HepG2 (cell line): ENCODE data around the gene RUVBL2. TPM values are rescaled to one million over a fixed set of nuclear protein-coding genes. Genes with fewer than 3 reads are reported as not detected.
A peak's percentile ranks its signal among the peaks of the same experiment; 100 is the strongest.

Experiments used
- CBX1 ChIP-seq: IDR thresholded peaks from one replicate; pipeline ENCODE4 v1.6.1; 2016; ENCODE audit warnings: antibody characterized with exemption, low read depth
- ERF ChIP-seq: IDR thresholded peaks from 2 replicates; pipeline ENCODE4 v1.6.1; 2018; ENCODE audit warnings: missing biosample characterization, missing genetic modification reagents
- FOSL1 ChIP-seq: sonication (generic); formaldehyde crosslinking; IDR thresholded peaks from 2 replicates; pipeline ENCODE4 v1.9.0; 2021; ENCODE audit warnings: missing genetic modification reagents, borderline replicate concordance
- HCFC1 ChIP-seq: fragments of 150-350 bp; IDR thresholded peaks from 2 replicates; pipeline ENCODE4 v1.6.1; 2014; ENCODE audit warnings: low read depth, low read length
- KLF12 ChIP-seq: sonication (generic); formaldehyde crosslinking; IDR thresholded peaks from 2 replicates; pipeline ENCODE4 v1.4.0; 2020; ENCODE audit warnings: missing genetic modification reagents, borderline replicate concordance
- MIER3 ChIP-seq: IDR thresholded peaks from 2 replicates; pipeline ENCODE4 v1.6.1; 2016; ENCODE audit warnings: missing compliant biosample characterization, borderline replicate concordance
- NKX3-1 ChIP-seq: sonication (generic); formaldehyde crosslinking; IDR thresholded peaks from 2 replicates; pipeline ENCODE4 v1.5.0; 2020; ENCODE audit warnings: missing genetic modification reagents
- PRMT3 ChIP-seq: sonication (generic); formaldehyde crosslinking; IDR thresholded peaks from 2 replicates; pipeline ENCODE4 v1.8.1; 2022; ENCODE audit warnings: low read depth, mild to moderate bottlenecking, moderate library complexity, missing genetic modification reagents, borderline replicate concordance
- RARA ChIP-seq: IDR thresholded peaks from 2 replicates; pipeline ENCODE4 v1.6.1; 2016; ENCODE audit warnings: missing genetic modification reagents, missing compliant biosample characterization
- RXRA ChIP-seq: sonication (generic); formaldehyde crosslinking; IDR thresholded peaks from 2 replicates; pipeline ENCODE4 v1.5.1; 2020; ENCODE audit warnings: missing genetic modification reagents
- SKI ChIP-seq: fragments of 450-650 bp; IDR thresholded peaks from one replicate; pipeline ENCODE4 v1.6.1; 2018; ENCODE audit warnings: mild to moderate bottlenecking; ENCODE audit not compliant: partially characterized antibody
- SNAPC2 ChIP-seq: sonication (generic); formaldehyde crosslinking; IDR thresholded peaks from 2 replicates; pipeline ENCODE4 v1.8.1; 2022; ENCODE audit warnings: mild to moderate bottlenecking, missing genetic modification reagents
- TAF1 ChIP-seq: sonication (generic); formaldehyde crosslinking; IDR thresholded peaks from 2 replicates; pipeline ENCODE4 v1.4.0; 2020; ENCODE audit warnings: missing genetic modification reagents
- TBX2 ChIP-seq: sonication (generic); formaldehyde crosslinking; IDR thresholded peaks from 2 replicates; pipeline ENCODE4 v1.5.0; 2020; ENCODE audit warnings: missing genetic modification reagents, mild to moderate bottlenecking, borderline replicate concordance
- U2AF2 ChIP-seq: fragments of 200-400 bp; formaldehyde crosslinking; IDR thresholded peaks from 2 replicates; pipeline ENCODE4 v1.6.1; 2017; ENCODE audit warnings: low read depth, mild to moderate bottlenecking, low read length
- ZNF234 ChIP-seq: sonication (generic); formaldehyde crosslinking; conservative IDR thresholded peaks from 2 replicates; pipeline ENCODE4 v1.5.1; 2020; ENCODE audit warnings: mild to moderate bottlenecking, missing genetic modification reagents
- ZNF350 ChIP-seq: sonication (generic); formaldehyde crosslinking; IDR thresholded peaks from 2 replicates; pipeline ENCODE4 v1.4.0; 2020; ENCODE audit warnings: mild to moderate bottlenecking, low read depth, missing genetic modification reagents, borderline replicate concordance
- ZNF382 ChIP-seq: sonication (generic); formaldehyde crosslinking; IDR thresholded peaks from 2 replicates; pipeline ENCODE4 v1.5.0; 2020; ENCODE audit warnings: missing genetic modification reagents, mild to moderate bottlenecking, borderline replicate concordance
- ZNF607 ChIP-seq: sonication (generic); formaldehyde crosslinking; IDR thresholded peaks from 2 replicates; pipeline ENCODE4 v1.5.1; 2020; ENCODE audit warnings: missing genetic modification reagents, mild to moderate bottlenecking, borderline replicate concordance
- ZNF768 ChIP-seq: sonication (generic); formaldehyde crosslinking; IDR thresholded peaks from 2 replicates; pipeline ENCODE4 v1.4.0; 2020; ENCODE audit warnings: missing genetic modification reagents
- ZNF790 ChIP-seq: sonication (generic); formaldehyde crosslinking; IDR thresholded peaks from 2 replicates; pipeline ENCODE4 v1.8.0; 2022; ENCODE audit warnings: missing genetic modification reagents, mild to moderate bottlenecking, borderline replicate concordance
- polyA plus RNA-seq, 8 experiments: library from polyadenylated mRNA; depleted of rRNA in 3 of 8; stranded (reverse) in 7 of 8; unstranded in 1 of 8; fragments of >200 nt; fragmentation: Illumina TruSeq in 4 of 8; extraction: Trizol in 4 of 8; gene quantifications; 2 replicates each; pipeline versions ENCODE4 v1.2.1 to v1.2.3, GENCODE V29; 2011 to 2016; ENCODE audit warnings: low read depth in 4 of 8, missing spikeins in 1 of 8, mixed read lengths in 1 of 8; ENCODE audit not compliant: insufficient read depth in 1 of 8
- total RNA-seq, 5 experiments: library from RNA; depleted of rRNA; stranded (reverse); fragments of >200 nt; fragmentation: Illumina TruSeq; extraction: Trizol; gene quantifications; 2 replicates each; pipeline ENCODE4 v1.2.3, GENCODE V29; 2016; ENCODE audit warnings: low read depth in 1 of 5
- TF ChIP-seq, protein P1 (sequence below): sonication (generic); formaldehyde crosslinking; IDR thresholded peaks from 2 replicates; pipeline ENCODE4 v1.5.0; 2020; ENCODE audit warnings: mild to moderate bottlenecking, missing genetic modification reagents, borderline replicate concordance
- TF ChIP-seq, protein P2 (sequence below): IDR thresholded peaks from 2 replicates; pipeline ENCODE4 v1.6.1; 2016; ENCODE audit warnings: mild to moderate bottlenecking, missing biosample characterization, missing genetic modification reagents
- TF ChIP-seq, protein P3 (sequence below): sonication (generic); formaldehyde crosslinking; IDR thresholded peaks from 2 replicates; pipeline ENCODE4 v1.4.0; 2020; ENCODE audit warnings: missing genetic modification reagents

RUVBL2 gene
- total and polyA plus RNA-seq, 2 of the 13 experiments (the other 11 are each of a cell fraction or from before 2014, with no cell fraction given): 120 to 122 TPM

DNA sequence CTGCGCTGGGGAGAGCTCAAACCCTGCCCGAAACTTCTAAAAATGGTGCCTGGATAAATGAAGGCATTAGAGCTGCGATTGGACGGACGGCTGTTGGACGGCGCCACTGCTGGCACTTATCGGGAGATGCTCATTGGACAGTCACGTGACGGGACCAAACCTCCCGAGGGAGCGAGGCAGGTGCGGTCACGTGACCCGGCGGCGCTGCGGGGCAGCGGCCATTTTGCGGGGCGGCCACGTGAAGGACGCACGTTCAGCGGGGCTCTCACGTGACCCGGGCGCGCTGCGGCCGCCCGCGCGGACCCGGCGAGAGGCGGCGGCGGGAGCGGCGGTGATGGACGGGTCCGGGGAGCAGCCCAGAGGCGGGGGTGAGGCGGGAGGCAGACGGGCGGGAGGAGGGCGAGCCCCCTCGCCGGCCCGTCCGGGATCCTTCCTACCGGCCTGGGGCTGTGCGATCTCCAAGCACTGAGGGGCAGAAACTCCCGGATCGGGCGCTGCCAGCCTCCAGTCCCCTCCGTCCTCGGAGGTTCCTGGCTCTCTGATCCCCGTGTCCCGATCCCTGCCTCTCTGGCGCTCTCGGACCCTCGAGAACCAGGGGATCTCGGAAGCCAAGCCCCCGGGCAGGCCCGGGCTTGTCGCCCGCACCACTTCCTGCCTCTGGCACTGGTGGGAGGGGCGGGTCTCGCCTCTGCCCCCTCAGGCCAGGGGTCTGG, 38.9 kb upstream of the RUVBL2 start, which contains the start of gene BAX (continued):
- TF ChIP-seq U2AF2 (0 out of 2 replicates have a peak, but pooled peaks have one; percentile 26), ZNF382 (CRISPR knock-in tag) (no peak), KLF12 (CRISPR knock-in tag) (0 out of 2 replicates have a peak, but pooled peaks have one; percentile 41), CBX1 (peak; percentile 47), SNAPC2 (CRISPR knock-in tag) (peak; percentile 50; the same call in 1 of the 2 replicates), ZNF768 (CRISPR knock-in tag) (peak; percentile 39; the same call in 1 of the 2 replicates), ZNF790 (CRISPR knock-in tag) (peak; percentile 35; the same call in 1 of the 2 replicates), HCFC1 (peak; percentile 85), FOSL1 (CRISPR knock-in tag) (no peak), NKX3-1 (no peak), PRMT3 (CRISPR knock-in tag) (no peak), RARA (CRISPR knock-in tag) (0 out of 2 replicates have a peak, but pooled peaks have one; percentile 5), RXRA (0 out of 2 replicates have a peak, but pooled peaks have one; percentile 9), ZNF607 (CRISPR knock-in tag) (peak; percentile 91; the same call in 1 of the 2 replicates), ERF (peak; percentile 75), SKI (peak; percentile 6), ZNF350 (CRISPR knock-in tag) (no peak; the same call in none of the 2 replicates), ZNF234 (CRISPR knock-in tag) (0 out of 2 replicates have a peak, but pooled peaks have one; percentile 55), TBX2 (peak; percentile 76), TAF1 (CRISPR knock-in tag) (peak; percentile 83), MIER3 (CRISPR knock-in tag) (no peak)
- TF ChIP-seq, protein P1, sequence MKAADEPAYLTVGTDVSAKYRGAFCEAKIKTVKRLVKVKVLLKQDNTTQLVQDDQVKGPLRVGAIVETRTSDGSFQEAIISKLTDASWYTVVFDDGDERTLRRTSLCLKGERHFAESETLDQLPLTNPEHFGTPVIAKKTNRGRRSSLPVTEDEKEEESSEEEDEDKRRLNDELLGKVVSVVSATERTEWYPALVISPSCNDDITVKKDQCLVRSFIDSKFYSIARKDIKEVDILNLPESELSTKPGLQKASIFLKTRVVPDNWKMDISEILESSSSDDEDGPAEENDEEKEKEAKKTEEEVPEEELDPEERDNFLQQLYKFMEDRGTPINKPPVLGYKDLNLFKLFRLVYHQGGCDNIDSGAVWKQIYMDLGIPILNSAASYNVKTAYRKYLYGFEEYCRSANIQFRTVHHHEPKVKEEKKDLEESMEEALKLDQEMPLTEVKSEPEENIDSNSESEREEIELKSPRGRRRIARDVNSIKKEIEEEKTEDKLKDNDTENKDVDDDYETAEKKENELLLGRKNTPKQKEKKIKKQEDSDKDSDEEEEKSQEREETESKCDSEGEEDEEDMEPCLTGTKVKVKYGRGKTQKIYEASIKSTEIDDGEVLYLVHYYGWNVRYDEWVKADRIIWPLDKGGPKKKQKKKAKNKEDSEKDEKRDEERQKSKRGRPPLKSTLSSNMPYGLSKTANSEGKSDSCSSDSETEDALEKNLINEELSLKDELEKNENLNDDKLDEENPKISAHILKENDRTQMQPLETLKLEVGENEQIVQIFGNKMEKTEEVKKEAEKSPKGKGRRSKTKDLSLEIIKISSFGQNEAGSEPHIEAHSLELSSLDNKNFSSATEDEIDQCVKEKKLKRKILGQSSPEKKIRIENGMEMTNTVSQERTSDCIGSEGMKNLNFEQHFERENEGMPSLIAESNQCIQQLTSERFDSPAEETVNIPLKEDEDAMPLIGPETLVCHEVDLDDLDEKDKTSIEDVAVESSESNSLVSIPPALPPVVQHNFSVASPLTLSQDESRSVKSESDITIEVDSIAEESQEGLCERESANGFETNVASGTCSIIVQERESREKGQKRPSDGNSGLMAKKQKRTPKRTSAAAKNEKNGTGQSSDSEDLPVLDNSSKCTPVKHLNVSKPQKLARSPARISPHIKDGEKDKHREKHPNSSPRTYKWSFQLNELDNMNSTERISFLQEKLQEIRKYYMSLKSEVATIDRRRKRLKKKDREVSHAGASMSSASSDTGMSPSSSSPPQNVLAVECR (CRISPR knock-in tag): peak; percentile 91
- TF ChIP-seq, protein P2, sequence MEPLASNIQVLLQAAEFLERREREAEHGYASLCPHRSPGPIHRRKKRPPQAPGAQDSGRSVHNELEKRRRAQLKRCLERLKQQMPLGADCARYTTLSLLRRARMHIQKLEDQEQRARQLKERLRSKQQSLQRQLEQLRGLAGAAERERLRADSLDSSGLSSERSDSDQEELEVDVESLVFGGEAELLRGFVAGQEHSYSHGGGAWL: peak; percentile 53; the same call in 1 of the 2 replicates
- TF ChIP-seq, protein P3, sequence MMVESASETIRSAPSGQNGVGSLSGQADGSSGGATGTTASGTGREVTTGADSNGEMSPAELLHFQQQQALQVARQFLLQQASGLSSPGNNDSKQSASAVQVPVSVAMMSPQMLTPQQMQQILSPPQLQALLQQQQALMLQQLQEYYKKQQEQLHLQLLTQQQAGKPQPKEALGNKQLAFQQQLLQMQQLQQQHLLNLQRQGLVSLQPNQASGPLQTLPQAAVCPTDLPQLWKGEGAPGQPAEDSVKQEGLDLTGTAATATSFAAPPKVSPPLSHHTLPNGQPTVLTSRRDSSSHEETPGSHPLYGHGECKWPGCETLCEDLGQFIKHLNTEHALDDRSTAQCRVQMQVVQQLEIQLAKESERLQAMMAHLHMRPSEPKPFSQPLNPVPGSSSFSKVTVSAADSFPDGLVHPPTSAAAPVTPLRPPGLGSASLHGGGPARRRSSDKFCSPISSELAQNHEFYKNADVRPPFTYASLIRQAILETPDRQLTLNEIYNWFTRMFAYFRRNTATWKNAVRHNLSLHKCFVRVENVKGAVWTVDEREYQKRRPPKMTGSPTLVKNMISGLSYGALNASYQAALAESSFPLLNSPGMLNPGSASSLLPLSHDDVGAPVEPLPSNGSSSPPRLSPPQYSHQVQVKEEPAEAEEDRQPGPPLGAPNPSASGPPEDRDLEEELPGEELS (CRISPR knock-in tag): 0 out of 2 replicates have a peak, but pooled peaks have one; percentile 14
